ENCODE results near the gene LPCAT3. TPM values are rescaled to one million over a fixed set of nuclear protein-coding genes. Genes with fewer than 3 reads are reported as not detected.

The LPCAT3 gene
- total and polyA plus RNA-seq, 2 of the 4 experiments (the other 2 are of a cell fraction) = 7.0 to 18.6 TPM

GRCh38 chr12:6928022-6928702 is 90.1 kb downstream of the LPCAT3 start (continued):
- TF ChIP-seq RCOR1 (IDR thresholded peaks at IDR 0.05; ENCODE audit: insufficient replicate concordance, low read length) (no peak), CHD1 (IDR thresholded peaks at IDR 0.05; ENCODE audit: low read depth, low read length) (no peak)

- Histone ChIP-seq H3K4me1 (ENCODE audit: control insufficient read depth, insufficient read depth, low read length) (peaks cover 25% of the 10 kb centered on the region), H2BK20ac (ENCODE audit: low read depth, low read length) (0 out of 2 replicates have a peak within 1 kb of the TSS, but pooled peaks have one; percentile 34), H3K56ac (ENCODE audit: extremely low read depth, insufficient read depth, low read length) (peak within 1 kb of the TSS; percentile 96), H2AK5ac (ENCODE audit: low read depth, low read length) (peak within 1 kb of the TSS; percentile 97), H3K9me1 (ENCODE audit: insufficient read depth, low read length) (peaks cover 7% of the 10 kb centered on the region), H3K79me1 (ENCODE audit: low read depth in 1 of 2, low read length in 2 of 2) (peaks cover 11 to 44% of the 10 kb centered on the region in 2 experiments; a peak in 3 of 4 replicates), H2BK15ac (ENCODE audit: low read depth, low read length) (peak within 1 kb of the TSS; percentile 85; the same call in 1 of the 3 replicates), H3K23ac (ENCODE audit: low read depth, low read length) (peak within 1 kb of the TSS; percentile 97), H4K91ac (ENCODE audit: insufficient read depth, low read depth, low read length) (peak within 1 kb of the TSS; percentile 95), H4K8ac (ENCODE audit: low read depth in 2 of 2, low read length in 2 of 2) (peak within 1 kb of the TSS; percentile 61 to 94), H3K4me3 (ENCODE audit: insufficient read depth, low read depth, low read length) (peak within 1 kb of the TSS; percentile 93), H2AFZ (replicated peaks; ENCODE audit: low read length, poor library complexity) (peak within 1 kb of the TSS; percentile 88), H3K4ac (ENCODE audit: low read depth, low read length) (peak within 1 kb of the TSS; percentile 98), H3K27me3 (ENCODE audit: control insufficient read depth, insufficient read depth, low read length) (no peaks in the 10 kb centered on the region), H3K4me2 (ENCODE audit: low read depth, low read length) (peak within 1 kb of the TSS; percentile 98), H3K36me3 (ENCODE audit: control insufficient read depth, insufficient read depth, low read length) (peaks cover 12% of the 10 kb centered on the region), H2AK9ac (replicated peaks; ENCODE audit: low read depth, low read length, poor library complexity) (peak within 1 kb of the TSS; percentile 99), H2BK5ac (ENCODE audit: low read depth, low read length, poor library complexity, severe bottlenecking) (peak within 1 kb of the TSS; percentile 89), H4K5ac (ENCODE audit: low read depth, low read length) (peak within 1 kb of the TSS; percentile 74), H3K14ac (replicated peaks; ENCODE audit: low read depth, low read length) (peak within 1 kb of the TSS; percentile 96), H3K27ac (ENCODE audit: insufficient read depth, low read length) (peak within 1 kb of the TSS; percentile 95), H3K18ac (ENCODE audit: low read depth, low read length) (peak within 1 kb of the TSS; percentile 66), H4K20me1 (ENCODE audit: insufficient read depth, low read length) (peaks cover 36% of the 10 kb centered on the region), H3K9ac (ENCODE audit: low read depth, low read length) (peak within 1 kb of the TSS; percentile 96), H2BK120ac (ENCODE audit: low read depth, low read length) (peak within 1 kb of the TSS; percentile 71), H3K9me3 (ENCODE audit: control insufficient read depth, insufficient read depth, low read length) (no peaks in the 10 kb centered on the region)
- no TSS peak for BruUV-seq (replicated peaks)
- peak; percentile 62 for ATAC-seq (ENCODE audit: low read depth)
- ChIA-PET POLR2A (ENCODE audit: unreplicated experiment) (no interaction called here), CTCF (interaction anchor here (0.6 kb wide), 1 partner anchor 456 kb away, joined by 3 read pairs; no protein-coding TSS in a partner anchor)
- WGBS, 2 experiments (ENCODE audit: extremely low coverage in 2 of 2, insufficient read length in 1 of 2) = 4% methylated on average over 8 of the region's 66 CpGs; no CpG with 5 or more reads in 1 of the 2 experiments
- DNase-seq = peak; percentile 78
- dilution Hi-C loops (cut with HindIII; ENCODE audit: low sequenced_read_pairs, unreplicated experiment) (no loop called here), intact Hi-C loops (cut with micrococcal nuclease) (no loop called here), in situ Hi-C loops (cut with MboI; ENCODE audit: low sequenced_read_pairs) (no loop called here)
- TF ChIP-seq RAD21 (IDR thresholded peaks at IDR 0.05; ENCODE audit: low read length) = no peak
- TF ChIP-seq SMC3 (IDR thresholded peaks at IDR 0.05; ENCODE audit: low read depth, low read length) = no peak
- TF ChIP-seq FOS (IDR thresholded peaks at IDR 0.05; ENCODE audit: low read depth, low read length) = no peak
- TF ChIP-seq USF2 (IDR thresholded peaks at IDR 0.05; ENCODE audit: low read depth, low read length) = no peak
- TF ChIP-seq POLR2A (IDR thresholded peaks at IDR 0.05; ENCODE audit: low read depth, low read length) = 0 out of 2 replicates have a peak, but pooled peaks have one; percentile 31
- peak; percentile 96 for TF ChIP-seq MAZ (IDR thresholded peaks at IDR 0.05; ENCODE audit: borderline replicate concordance, low read depth, low read length)
- TF ChIP-seq MXI1 (IDR thresholded peaks at IDR 0.05; ENCODE audit: borderline replicate concordance, low read depth, low read length) = peak; percentile 30; the same call in 1 of the 2 replicates
Observed at GRCh38 chr12:6927379-6928021, 90.8 kb downstream of the LPCAT3 start, which contains the start of gene ATN1. Gene ATN1 (plus strand): TSS chr12:6927959. CDS start chr12:6934002, 6,043 bp downstream.

Data from IMR-90 (cell line).